ENCODE results near the gene RAB24.

RAB24 gene

GRCh38 chr5:177319913-177320588 lies 16.5 kb upstream of the RAB24 start:
- no peak for TF ChIP-seq CTCF (IDR thresholded peaks at IDR 0.05; ENCODE audit: control extremely low read depth, extremely low read depth, low read depth, missing control alignments)
- POLR2A ChIA-PET: no interaction called here
- DNase-seq (ENCODE audit: extremely low spot score): no peak
- CTCF ChIA-PET: interaction anchor here (0.7 to 5.6 kb wide), 19 partner anchors 8 to 208 kb away, joined by 3 to 44 read pairs (median 5); partner anchors contain the start of gene LMAN2

- TF ChIP-seq CTCF (IDR thresholded peaks at IDR 0.05; ENCODE audit: control extremely low read depth, extremely low read depth, low read depth, missing control alignments): peak; percentile 85
- ChIA-PET CTCF (interaction anchor here (0.6 to 5.6 kb wide), 30 partner anchors 8 to 183 kb away, joined by 3 to 44 read pairs (median 4); partner anchors contain the start of gene LMAN2), POLR2A (no interaction called here)
- DNase-seq (ENCODE audit: extremely low spot score): peak; percentile 70
These were observed 14.4 kb upstream of the RAB24 start for GRCh38 chr5:177317959-177318377.

DNA sequence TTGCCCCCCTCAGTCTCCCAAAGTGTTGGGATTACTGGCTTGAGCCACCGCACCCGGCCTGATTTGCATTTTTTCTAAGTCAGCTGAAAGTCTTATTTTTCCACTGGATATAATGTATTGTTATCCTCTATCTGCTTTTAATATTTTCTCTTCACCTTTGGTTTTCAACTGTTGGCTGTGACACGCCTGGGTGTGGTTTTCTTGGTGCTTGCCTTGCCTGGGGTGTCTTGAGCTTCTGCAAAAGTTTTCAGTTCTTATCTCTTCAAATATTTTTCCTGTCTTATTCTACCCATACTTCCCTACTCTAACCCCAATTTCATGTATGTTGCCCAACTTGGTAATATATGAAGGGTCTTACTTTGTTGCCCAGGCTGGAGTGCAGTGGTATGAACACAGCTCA lies 12.5 kb upstream of the RAB24 start:
- TF ChIP-seq CTCF (IDR thresholded peaks at IDR 0.05; ENCODE audit: control extremely low read depth, extremely low read depth, low read depth, missing control alignments): no peak
- CTCF ChIA-PET: interaction anchor here (0.7 to 5.6 kb wide), 13 partner anchors 14 to 205 kb away, joined by 3 to 30 read pairs (median 5); partner anchors contain the start of gene DOK3
- DNase-seq (ENCODE audit: extremely low spot score): no peak
- POLR2A ChIA-PET: no interaction called here

DNA sequence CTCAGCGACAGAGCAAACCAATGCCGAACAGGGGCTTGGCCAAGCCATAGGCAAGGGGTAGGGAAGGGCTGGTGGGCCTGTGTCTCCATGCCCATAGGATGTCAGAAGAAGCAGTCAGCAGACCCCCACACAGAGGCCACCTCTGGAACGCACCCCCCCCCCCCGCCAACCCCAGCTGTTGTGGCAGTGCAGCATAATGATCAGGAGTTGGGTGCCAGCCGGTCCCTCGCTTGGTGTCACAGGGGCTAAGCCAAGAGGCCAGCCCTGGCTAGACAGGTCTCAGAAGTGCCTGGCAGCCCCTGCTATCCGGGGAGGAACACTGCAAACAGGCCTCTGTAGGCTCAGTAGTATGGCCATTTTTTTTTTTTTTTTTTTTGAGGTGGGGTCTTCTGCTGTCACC lies 11.9 kb upstream of the RAB24 start:
- no peak for DNase-seq (ENCODE audit: extremely low spot score)
- ChIA-PET CTCF (interaction anchor here (0.9 to 5.6 kb wide), 8 partner anchors 24 to 204 kb away, joined by 3 to 30 read pairs (median 6); no protein-coding TSS in a partner anchor), POLR2A (no interaction called here)
- TF ChIP-seq CTCF (IDR thresholded peaks at IDR 0.05; ENCODE audit: control extremely low read depth, extremely low read depth, low read depth, missing control alignments): no peak

- ChIA-PET CTCF (interaction anchor here (1.2 to 5.6 kb wide), 4 partner anchors 68 to 138 kb away, joined by 3 to 30 read pairs (median 7); no protein-coding TSS in a partner anchor), POLR2A (no interaction called here)
- no peak for DNase-seq (ENCODE audit: extremely low spot score)
- TF ChIP-seq CTCF (IDR thresholded peaks at IDR 0.05; ENCODE audit: control extremely low read depth, extremely low read depth, low read depth, missing control alignments): no peak
These were observed 11.1 kb upstream of the RAB24 start for GRCh38 chr5:177314376-177315342.

DNA sequence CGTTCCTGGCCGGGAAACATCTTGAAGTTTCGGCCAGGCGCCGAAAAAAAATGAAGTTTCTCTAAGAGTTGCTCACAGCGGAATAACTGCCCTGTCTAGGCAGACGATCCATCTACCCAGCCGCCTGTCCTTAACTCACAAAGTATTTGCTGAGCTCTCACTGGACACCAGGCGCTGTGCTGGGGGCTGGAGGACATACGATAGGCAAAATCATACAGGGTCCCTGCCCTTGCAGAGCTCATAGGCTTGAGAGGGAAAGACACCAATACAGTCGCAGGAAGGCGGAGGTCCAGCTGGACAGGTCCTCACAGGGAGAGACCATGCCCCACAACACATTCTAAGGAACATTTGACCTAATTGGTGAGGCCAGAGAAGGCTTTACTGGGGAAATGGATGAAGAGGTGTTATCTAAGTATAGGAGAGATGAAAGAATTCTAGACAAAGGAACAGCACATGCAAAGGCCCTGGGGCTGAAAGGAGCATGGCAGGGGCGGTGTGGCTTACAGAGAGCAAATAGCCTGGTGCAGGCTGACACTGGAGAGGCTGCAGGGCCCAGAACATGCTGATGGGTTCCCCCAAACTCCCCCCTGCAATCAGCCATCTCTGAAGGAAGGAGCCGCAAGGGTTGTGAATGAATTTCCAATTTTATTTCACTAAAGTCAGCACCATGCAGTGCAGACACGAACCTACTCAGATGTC lies 10.2 kb upstream of the RAB24 start:
- POLR2A ChIA-PET: no interaction called here

More for the DNA sequence above, 10.2 kb upstream of the RAB24 start:
- DNase-seq (ENCODE audit: extremely low spot score): no peak
- no peak for TF ChIP-seq CTCF (IDR thresholded peaks at IDR 0.05; ENCODE audit: control extremely low read depth, extremely low read depth, low read depth, missing control alignments)
- CTCF ChIA-PET: interaction anchor here (1.0 to 8.1 kb wide), 7 partner anchors 18 to 200 kb away, joined by 3 to 64 read pairs (median 4); no protein-coding TSS in a partner anchor
